ENCODE data around the gene TPCN1. TPM values are rescaled to one million over a fixed set of nuclear protein-coding genes. Genes with fewer than 3 reads are reported as not detected.

TPCN1 gene
- total and polyA plus RNA-seq, 2 of the 8 experiments (the other 6 are each of a cell fraction or from before 2014, with no cell fraction given) = 14.9 to 21.4 TPM

DNA sequence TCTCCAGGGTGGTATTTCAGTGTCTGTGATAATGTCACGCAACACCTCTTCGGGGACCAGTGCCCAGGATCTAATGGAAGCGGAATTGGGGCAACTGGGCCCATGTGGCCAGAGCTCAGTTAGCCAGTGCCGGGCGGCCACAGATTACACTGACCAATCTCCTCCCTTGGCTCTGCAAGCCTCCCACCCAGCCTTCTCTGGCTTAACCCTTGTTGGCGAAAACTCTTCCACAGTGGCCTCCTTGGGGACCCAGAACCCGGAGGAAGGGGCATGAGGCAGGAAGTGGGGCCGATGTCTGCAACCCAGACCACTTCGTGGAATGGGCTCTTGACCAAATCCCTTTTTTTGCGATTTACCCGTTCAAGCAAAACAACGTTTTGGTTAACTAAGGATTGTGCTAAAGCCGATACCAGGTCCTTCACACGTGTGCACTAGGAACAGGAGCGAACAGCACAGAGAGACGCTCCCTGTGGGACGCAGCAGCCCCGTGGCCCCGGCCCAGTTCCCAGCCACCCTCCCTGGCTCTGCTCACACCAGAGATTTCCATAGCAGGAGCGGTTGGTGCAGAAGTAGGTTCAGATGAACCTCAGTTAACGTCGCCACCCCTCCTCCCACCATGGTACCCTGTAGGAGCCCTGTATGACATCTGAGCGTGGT lies 75.4 kb downstream of the TPCN1 start:
- Histone ChIP-seq H3K4me3 (ENCODE audit: extremely low read depth in 1 of 4, insufficient read depth in 2 of 4, low read depth in 3 of 4, low read length in 4 of 4) (no peak overlapping the region), H2BK5ac (ENCODE audit: low read depth, low read length) (no peak overlapping the region), H3K9ac (replicated peaks in 1 of 4; ENCODE audit: extremely low read depth in 1 of 4, low read depth in 3 of 4, low read length in 3 of 4) (no peak overlapping the region), H3K23me2 (ENCODE audit: low read depth, low read length) (no peaks in the 10 kb centered on the region), H2AK5ac (ENCODE audit: low read depth, low read length) (no peak overlapping the region), H4K5ac (ENCODE audit: insufficient read length, low read depth, low read length) (no peak overlapping the region), H4K8ac (ENCODE audit: extremely low read depth, insufficient read depth, low read length) (no peak overlapping the region), H3K4me1 (replicated peaks in 1 of 4; ENCODE audit: control insufficient read depth in 3 of 4, insufficient read depth in 4 of 4, low read length in 3 of 4) (peaks cover 0 to 9% (median 8%) of the 10 kb centered on the region in 4 experiments; a peak in 5 of 7 replicates), H3K4ac (replicated peaks; ENCODE audit: insufficient read length, low read depth, low read length) (no peak overlapping the region), H3K79me2 (ENCODE audit: control insufficient read depth in 1 of 2, insufficient read depth in 2 of 2, low read length in 2 of 2) (no peaks in the 10 kb centered on the region), H2BK120ac (replicated peaks; ENCODE audit: low read depth, low read length) (no peak overlapping the region), H3K23ac (ENCODE audit: insufficient read length) (no peak overlapping the region), H3K56ac (replicated peaks; ENCODE audit: insufficient read length, low read depth, low read length) (no peak overlapping the region), H2BK15ac (ENCODE audit: low read length) (no peak overlapping the region), H3K4me2 (ENCODE audit: insufficient read depth in 1 of 2, low read depth in 2 of 2, low read length in 2 of 2) (no peak overlapping the region), H3K27me3 (replicated peaks in 1 of 4; ENCODE audit: control insufficient read depth in 3 of 4, extremely low read depth in 1 of 4, insufficient read depth in 3 of 4, low read length in 3 of 4) (no peaks in the 10 kb centered on the region), H3K36me3 (ENCODE audit: control insufficient read depth in 2 of 4, insufficient read depth in 4 of 4, low read length in 3 of 4) (peaks cover 0 to 3% (median 0%) of the 10 kb centered on the region in 4 experiments; a peak in 2 of 8 replicates), H2BK12ac (ENCODE audit: low read depth, low read length) (no peak overlapping the region), H3K79me1 (ENCODE audit: low read depth, low read length) (no peaks in the 10 kb centered on the region), H2BK20ac (ENCODE audit: low read length) (no peak overlapping the region), H3K14ac (ENCODE audit: insufficient read length) (no peak overlapping the region), H4K20me1 (replicated peaks in 1 of 2; ENCODE audit: control insufficient read depth in 1 of 2, insufficient read depth in 2 of 2, low read length in 2 of 2) (peaks cover 0 to 2% of the 10 kb centered on the region in 2 experiments), H3K18ac (ENCODE audit: extremely low read depth, low read length) (no peak overlapping the region), H3K9me3 (ENCODE audit: insufficient read depth in 2 of 2, low read depth in 1 of 2, low read length in 1 of 2) (no peaks in the 10 kb centered on the region), H4K91ac (replicated peaks; ENCODE audit: insufficient read length, low read length) (no peak overlapping the region), H3K27ac (ENCODE audit: low read depth, low read length) (no peak overlapping the region), H2AFZ (ENCODE audit: low read length) (no peak overlapping the region)
- ChIA-PET POLR2A (ENCODE audit: partially characterized antibody) (interaction anchor here (1.0 to 4.2 kb wide), 5 partner anchors 8 to 61 kb away, joined by 3 to 20 read pairs (median 3); no protein-coding TSS in a partner anchor), CTCF (ENCODE audit: partially characterized antibody) (no interaction called here)
- no peak for TF ChIP-seq SP2 (IDR thresholded peaks at IDR 0.05; ENCODE audit: low read length)
- TF ChIP-seq ASH2L (IDR thresholded peaks at IDR 0.05; ENCODE audit: low read length) = no peak
- no peak for TF ChIP-seq POLR2AphosphoS5 (IDR thresholded peaks at IDR 0.05; ENCODE audit: low read depth, low read length)
- TF ChIP-seq RXRA (IDR thresholded peaks at IDR 0.05; ENCODE audit: insufficient read depth, low read depth, low read length) = no peak
- no peak for TF ChIP-seq BCL11A (IDR thresholded peaks at IDR 0.05; ENCODE audit: low read depth in 2 of 2, low read length in 2 of 2)
- TF ChIP-seq GABPA (IDR thresholded peaks at IDR 0.05; ENCODE audit: borderline replicate concordance, insufficient read depth, low read length) = no peak
- TF ChIP-seq RAD21 (IDR thresholded peaks at IDR 0.05 in 1 of 2, conservative IDR thresholded peaks at IDR 0.05 in 1 of 2; ENCODE audit: low read depth in 2 of 2, low read length in 2 of 2) = no peak
- TF ChIP-seq KDM5A (IDR thresholded peaks at IDR 0.05; ENCODE audit: low read length) = no peak
- TF ChIP-seq NRF1 (IDR thresholded peaks at IDR 0.05; ENCODE audit: low read depth, low read length) = no peak
- no peak for TF ChIP-seq JUN (IDR thresholded peaks at IDR 0.05; ENCODE audit: low read depth, low read length)
- TF ChIP-seq NANOG (IDR thresholded peaks at IDR 0.05; ENCODE audit: insufficient read depth, low read depth, low read length, poor library complexity, severe bottlenecking) = no peak
- TF ChIP-seq MAFK (IDR thresholded peaks at IDR 0.05; ENCODE audit: low read depth, low read length) = no peak
- no peak for TF ChIP-seq SRF (IDR thresholded peaks at IDR 0.05; ENCODE audit: low read depth, low read length)
- no peak for FAIRE-seq
- DNase-seq (ENCODE audit: low read depth in 1 of 2, low spot score in 2 of 2) = no peak
- WGBS, 2 experiments (ENCODE audit: extremely low coverage in 1 of 2, insufficient coverage in 1 of 2, insufficient read length in 1 of 2, insufficient replicate concordance in 2 of 2, low coverage in 1 of 2, low lambda C conversion rate in 2 of 2, missing lambda C conversion rate in 1 of 2) = 95% methylated on average over 23 of the region's 23 CpGs; no CpG with 5 or more reads in 1 of the 2 experiments

Data from H1 (cell line).